K562 (cell line): ENCODE data around the gene CFAP410. TPM values are rescaled to one million over a fixed set of nuclear protein-coding genes. Genes with fewer than 3 reads are reported as not detected.

Experiments
- RBM17 ChIP-seq: fragments of 200-400 bp; formaldehyde crosslinking; IDR thresholded peaks from 2 replicates; pipeline ENCODE4 v1.6.1; 2017; ENCODE audit warnings: low read depth, mild to moderate bottlenecking, low read length, borderline replicate concordance
- YY1 ChIP-seq, 3 experiments: IDR thresholded peaks; 2 replicates each; pipeline ENCODE4 v1.6.1; 2011; ENCODE audit warnings: low read length in 2 of 3, mild to moderate bottlenecking in 2 of 3, moderate library complexity in 2 of 3, borderline replicate concordance in 1 of 3, control low read depth in 1 of 3, low read depth in 1 of 3; ENCODE audit not compliant: insufficient read depth in 3 of 3, insufficient replicate concordance in 2 of 3, control insufficient read depth in 1 of 3, insufficient read length in 1 of 3; ENCODE audit errors: extremely low read depth in 1 of 3
- ZNF174 ChIP-seq: fragments of 250-450 bp; sonication (Bioruptor Pico); IDR thresholded peaks from 2 replicates; pipeline ENCODE4 v1.4.0; 2020; ENCODE audit warnings: mild to moderate bottlenecking
- polyA plus RNA-seq, 8 experiments: library from polyadenylated mRNA; depleted of rRNA in 4 of 8; stranded (reverse) in 5 of 8; unstranded in 3 of 8; fragments of >200 nt; fragmentation: Nextera tagmentation in 2 of 8; fragmentation: Illumina TruSeq in 1 of 8; extraction: Ambion mirVana in 2 of 8; extraction: Trizol in 1 of 8; gene quantifications; 2 replicates each; pipeline versions ENCODE4 v1.2.1 to v1.2.3, GENCODE V29; 2011 to 2014; ENCODE audit warnings: inconsistent platforms in 1 of 8, missing spikeins in 1 of 8
- total RNA-seq, 7 experiments: library from RNA; depleted of rRNA in 6 of 7; stranded (reverse); fragments of >200 nt in 6 of 7; fragmentation: Illumina TruSeq in 2 of 7; extraction: Trizol in 2 of 7; gene quantifications; 2 replicates each; pipeline versions ENCODE4 v1.2.1 to v1.2.3, GENCODE V29; 2011 to 2021; ENCODE audit warnings: low replicate concordance in 1 of 7
- TF ChIP-seq, protein P1 (sequence below): fragments of 200-600 bp; sonication (generic); IDR thresholded peaks from one replicate; pipeline ENCODE4 v1.6.1; 2012; ENCODE audit warnings: mild to moderate bottlenecking, low read depth, low read length, inconsistent platforms
- TF ChIP-seq, protein P2 (sequence below): sonication (generic); formaldehyde crosslinking; IDR thresholded peaks from 2 replicates; pipeline ENCODE4 v1.4.0; 2020; ENCODE audit warnings: mild to moderate bottlenecking, missing genetic modification reagents

The CFAP410 gene
- total and polyA plus RNA-seq, 9 of the 15 experiments (the other 6 are each of a cell fraction or from before 2014, with no cell fraction given), result 0.07 to 17.3 (median 2.3) TPM

DNA sequence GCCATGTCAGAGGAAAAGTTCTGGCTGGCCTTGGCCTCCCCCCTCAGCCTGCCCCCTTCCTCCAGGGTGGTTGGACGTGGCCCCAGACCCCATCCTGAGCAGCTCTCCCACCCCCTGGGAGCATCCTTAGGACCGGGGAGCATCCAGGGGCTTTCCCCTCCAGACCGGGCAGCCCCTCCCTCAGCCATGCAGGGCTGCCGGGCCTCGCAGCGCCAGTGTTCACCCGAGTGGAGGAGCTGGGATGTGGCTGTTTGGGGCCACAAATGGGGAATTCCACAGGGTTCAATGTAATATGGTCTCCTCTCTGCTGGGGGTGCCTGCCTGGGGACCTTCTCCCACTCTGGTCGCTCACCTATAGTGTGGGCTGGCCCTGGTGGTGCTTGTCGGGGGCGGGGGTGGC is 43.5 kb downstream of the CFAP410 start (continued):
- TF ChIP-seq, protein P1, sequence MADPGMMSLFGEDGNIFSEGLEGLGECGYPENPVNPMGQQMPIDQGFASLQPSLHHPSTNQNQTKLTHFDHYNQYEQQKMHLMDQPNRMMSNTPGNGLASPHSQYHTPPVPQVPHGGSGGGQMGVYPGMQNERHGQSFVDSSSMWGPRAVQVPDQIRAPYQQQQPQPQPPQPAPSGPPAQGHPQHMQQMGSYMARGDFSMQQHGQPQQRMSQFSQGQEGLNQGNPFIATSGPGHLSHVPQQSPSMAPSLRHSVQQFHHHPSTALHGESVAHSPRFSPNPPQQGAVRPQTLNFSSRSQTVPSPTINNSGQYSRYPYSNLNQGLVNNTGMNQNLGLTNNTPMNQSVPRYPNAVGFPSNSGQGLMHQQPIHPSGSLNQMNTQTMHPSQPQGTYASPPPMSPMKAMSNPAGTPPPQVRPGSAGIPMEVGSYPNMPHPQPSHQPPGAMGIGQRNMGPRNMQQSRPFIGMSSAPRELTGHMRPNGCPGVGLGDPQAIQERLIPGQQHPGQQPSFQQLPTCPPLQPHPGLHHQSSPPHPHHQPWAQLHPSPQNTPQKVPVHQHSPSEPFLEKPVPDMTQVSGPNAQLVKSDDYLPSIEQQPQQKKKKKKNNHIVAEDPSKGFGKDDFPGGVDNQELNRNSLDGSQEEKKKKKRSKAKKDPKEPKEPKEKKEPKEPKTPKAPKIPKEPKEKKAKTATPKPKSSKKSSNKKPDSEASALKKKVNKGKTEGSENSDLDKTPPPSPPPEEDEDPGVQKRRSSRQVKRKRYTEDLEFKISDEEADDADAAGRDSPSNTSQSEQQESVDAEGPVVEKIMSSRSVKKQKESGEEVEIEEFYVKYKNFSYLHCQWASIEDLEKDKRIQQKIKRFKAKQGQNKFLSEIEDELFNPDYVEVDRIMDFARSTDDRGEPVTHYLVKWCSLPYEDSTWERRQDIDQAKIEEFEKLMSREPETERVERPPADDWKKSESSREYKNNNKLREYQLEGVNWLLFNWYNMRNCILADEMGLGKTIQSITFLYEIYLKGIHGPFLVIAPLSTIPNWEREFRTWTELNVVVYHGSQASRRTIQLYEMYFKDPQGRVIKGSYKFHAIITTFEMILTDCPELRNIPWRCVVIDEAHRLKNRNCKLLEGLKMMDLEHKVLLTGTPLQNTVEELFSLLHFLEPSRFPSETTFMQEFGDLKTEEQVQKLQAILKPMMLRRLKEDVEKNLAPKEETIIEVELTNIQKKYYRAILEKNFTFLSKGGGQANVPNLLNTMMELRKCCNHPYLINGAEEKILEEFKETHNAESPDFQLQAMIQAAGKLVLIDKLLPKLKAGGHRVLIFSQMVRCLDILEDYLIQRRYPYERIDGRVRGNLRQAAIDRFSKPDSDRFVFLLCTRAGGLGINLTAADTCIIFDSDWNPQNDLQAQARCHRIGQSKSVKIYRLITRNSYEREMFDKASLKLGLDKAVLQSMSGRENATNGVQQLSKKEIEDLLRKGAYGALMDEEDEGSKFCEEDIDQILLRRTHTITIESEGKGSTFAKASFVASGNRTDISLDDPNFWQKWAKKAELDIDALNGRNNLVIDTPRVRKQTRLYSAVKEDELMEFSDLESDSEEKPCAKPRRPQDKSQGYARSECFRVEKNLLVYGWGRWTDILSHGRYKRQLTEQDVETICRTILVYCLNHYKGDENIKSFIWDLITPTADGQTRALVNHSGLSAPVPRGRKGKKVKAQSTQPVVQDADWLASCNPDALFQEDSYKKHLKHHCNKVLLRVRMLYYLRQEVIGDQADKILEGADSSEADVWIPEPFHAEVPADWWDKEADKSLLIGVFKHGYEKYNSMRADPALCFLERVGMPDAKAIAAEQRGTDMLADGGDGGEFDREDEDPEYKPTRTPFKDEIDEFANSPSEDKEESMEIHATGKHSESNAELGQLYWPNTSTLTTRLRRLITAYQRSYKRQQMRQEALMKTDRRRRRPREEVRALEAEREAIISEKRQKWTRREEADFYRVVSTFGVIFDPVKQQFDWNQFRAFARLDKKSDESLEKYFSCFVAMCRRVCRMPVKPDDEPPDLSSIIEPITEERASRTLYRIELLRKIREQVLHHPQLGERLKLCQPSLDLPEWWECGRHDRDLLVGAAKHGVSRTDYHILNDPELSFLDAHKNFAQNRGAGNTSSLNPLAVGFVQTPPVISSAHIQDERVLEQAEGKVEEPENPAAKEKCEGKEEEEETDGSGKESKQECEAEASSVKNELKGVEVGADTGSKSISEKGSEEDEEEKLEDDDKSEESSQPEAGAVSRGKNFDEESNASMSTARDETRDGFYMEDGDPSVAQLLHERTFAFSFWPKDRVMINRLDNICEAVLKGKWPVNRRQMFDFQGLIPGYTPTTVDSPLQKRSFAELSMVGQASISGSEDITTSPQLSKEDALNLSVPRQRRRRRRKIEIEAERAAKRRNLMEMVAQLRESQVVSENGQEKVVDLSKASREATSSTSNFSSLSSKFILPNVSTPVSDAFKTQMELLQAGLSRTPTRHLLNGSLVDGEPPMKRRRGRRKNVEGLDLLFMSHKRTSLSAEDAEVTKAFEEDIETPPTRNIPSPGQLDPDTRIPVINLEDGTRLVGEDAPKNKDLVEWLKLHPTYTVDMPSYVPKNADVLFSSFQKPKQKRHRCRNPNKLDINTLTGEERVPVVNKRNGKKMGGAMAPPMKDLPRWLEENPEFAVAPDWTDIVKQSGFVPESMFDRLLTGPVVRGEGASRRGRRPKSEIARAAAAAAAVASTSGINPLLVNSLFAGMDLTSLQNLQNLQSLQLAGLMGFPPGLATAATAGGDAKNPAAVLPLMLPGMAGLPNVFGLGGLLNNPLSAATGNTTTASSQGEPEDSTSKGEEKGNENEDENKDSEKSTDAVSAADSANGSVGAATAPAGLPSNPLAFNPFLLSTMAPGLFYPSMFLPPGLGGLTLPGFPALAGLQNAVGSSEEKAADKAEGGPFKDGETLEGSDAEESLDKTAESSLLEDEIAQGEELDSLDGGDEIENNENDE, result no peak
- TF ChIP-seq RBM17, result no peak
- TF ChIP-seq, protein P2, sequence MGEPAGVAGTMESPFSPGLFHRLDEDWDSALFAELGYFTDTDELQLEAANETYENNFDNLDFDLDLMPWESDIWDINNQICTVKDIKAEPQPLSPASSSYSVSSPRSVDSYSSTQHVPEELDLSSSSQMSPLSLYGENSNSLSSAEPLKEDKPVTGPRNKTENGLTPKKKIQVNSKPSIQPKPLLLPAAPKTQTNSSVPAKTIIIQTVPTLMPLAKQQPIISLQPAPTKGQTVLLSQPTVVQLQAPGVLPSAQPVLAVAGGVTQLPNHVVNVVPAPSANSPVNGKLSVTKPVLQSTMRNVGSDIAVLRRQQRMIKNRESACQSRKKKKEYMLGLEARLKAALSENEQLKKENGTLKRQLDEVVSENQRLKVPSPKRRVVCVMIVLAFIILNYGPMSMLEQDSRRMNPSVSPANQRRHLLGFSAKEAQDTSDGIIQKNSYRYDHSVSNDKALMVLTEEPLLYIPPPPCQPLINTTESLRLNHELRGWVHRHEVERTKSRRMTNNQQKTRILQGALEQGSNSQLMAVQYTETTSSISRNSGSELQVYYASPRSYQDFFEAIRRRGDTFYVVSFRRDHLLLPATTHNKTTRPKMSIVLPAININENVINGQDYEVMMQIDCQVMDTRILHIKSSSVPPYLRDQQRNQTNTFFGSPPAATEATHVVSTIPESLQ (CRISPR knock-in tag), result no peak
- TF ChIP-seq ZNF174 (CRISPR knock-in tag), result no peak
- TF ChIP-seq YY1 (IDR thresholded peaks at IDR 0.05; ENCODE audit: borderline replicate concordance in 1 of 3, control insufficient read depth in 1 of 3, extremely low read depth in 1 of 3, insufficient read depth in 3 of 3, insufficient read length in 1 of 3, insufficient replicate concordance in 2 of 3, low read depth in 1 of 3, low read length in 2 of 3), result no peak
